Measurements from ENCODE around the gene IST1.

IST1 gene

DNA sequence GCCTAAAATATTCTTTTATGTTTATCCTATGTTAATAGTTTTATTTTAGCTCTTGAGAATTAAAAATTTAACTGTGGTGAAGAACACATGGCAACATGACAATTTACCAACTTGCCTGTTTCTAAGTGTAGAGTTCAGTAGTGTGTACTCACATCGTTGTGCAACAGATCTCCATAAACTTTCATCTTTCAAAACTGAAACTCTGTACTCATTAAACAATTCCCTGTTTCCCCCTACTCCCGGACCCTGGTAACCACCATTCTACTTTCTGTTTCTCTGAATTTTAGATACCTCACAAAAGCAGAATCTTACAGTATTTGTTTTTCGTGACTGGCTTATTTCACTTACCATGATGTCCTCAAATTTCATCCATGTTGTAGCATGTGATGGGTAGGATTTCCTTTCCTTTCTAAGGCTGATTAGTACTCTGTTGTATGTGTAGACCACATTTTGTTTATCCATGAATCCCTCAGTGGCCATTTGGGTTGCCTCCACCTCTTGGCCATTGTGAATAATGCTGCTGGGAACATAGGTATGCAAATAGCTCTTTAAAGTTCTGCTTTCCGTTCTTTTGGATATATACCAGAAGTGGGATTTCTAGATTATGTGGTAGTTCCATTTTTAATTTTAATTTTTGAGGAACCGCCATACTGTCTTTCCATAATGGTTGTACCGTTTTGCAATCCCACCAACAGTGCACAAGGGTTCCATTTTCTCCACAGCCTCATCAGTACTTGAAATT is 17.4 kb downstream of the IST1 start:
- TF ChIP-seq, protein P1, sequence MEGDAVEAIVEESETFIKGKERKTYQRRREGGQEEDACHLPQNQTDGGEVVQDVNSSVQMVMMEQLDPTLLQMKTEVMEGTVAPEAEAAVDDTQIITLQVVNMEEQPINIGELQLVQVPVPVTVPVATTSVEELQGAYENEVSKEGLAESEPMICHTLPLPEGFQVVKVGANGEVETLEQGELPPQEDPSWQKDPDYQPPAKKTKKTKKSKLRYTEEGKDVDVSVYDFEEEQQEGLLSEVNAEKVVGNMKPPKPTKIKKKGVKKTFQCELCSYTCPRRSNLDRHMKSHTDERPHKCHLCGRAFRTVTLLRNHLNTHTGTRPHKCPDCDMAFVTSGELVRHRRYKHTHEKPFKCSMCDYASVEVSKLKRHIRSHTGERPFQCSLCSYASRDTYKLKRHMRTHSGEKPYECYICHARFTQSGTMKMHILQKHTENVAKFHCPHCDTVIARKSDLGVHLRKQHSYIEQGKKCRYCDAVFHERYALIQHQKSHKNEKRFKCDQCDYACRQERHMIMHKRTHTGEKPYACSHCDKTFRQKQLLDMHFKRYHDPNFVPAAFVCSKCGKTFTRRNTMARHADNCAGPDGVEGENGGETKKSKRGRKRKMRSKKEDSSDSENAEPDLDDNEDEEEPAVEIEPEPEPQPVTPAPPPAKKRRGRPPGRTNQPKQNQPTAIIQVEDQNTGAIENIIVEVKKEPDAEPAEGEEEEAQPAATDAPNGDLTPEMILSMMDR (IDR thresholded peaks at IDR 0.05; ENCODE audit: control extremely low read depth, extremely low read depth, low read depth, missing control alignments) = no peak
- no peak for DNase-seq (ENCODE audit: extremely low spot score)
- POLR2A ChIA-PET = no interaction called here
- CTCF ChIA-PET = interaction anchor here (0.9 to 2.3 kb wide), 3 partner anchors 9 to 13 kb away, joined by 3 to 6 read pairs (median 3); no protein-coding TSS in a partner anchor

DNA sequence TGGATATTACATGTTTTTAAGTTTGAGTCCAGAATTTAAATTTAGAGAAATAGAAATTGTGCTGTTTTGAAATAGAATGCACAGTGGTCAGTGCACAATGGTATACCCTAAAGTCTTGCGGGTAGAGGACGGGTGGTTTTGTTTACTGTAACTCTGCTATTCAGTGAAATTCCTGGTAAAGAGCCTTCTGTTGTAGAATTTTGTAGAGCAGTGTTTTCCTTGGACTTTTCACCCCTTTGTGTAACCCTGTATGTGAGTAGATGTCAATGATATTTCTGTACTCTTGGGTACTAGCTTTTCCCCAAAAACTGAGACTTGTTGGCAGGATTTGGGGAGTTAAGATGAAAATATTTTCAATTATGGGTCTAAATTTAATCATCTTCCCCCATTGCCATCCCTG is 19.5 kb downstream of the IST1 start:
- TF ChIP-seq, protein P1 (IDR thresholded peaks at IDR 0.05; ENCODE audit: control extremely low read depth, extremely low read depth, low read depth, missing control alignments) = no peak
- CTCF ChIA-PET = interaction anchor here (1.9 to 7.8 kb wide), 2 partner anchors 11 to 15 kb away, joined by 12 to 31 read pairs; no protein-coding TSS in a partner anchor

DNA sequence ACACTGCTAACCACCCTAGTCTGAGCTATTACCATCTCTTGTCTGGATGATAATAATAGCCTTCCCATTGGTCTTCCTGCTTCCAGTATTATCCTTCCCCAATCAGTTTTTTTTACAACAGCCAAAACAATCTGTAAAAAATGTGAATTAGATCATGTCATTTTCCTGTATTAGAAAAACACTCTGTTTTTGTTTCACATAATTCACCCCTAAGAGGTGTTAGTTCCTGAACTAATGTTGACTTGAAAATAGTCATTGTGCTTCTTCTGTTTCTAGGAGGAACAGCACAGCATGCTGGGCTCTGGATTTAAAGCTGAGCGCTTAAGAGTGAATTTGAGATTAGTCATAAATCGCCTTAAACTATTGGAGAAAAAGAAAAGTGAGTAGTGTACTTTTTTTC is 20.0 kb downstream of the IST1 start:
- TF ChIP-seq, protein P1 (IDR thresholded peaks at IDR 0.05; ENCODE audit: control extremely low read depth, extremely low read depth, low read depth, missing control alignments) = no peak
- POLR2A ChIA-PET = interaction anchor here (1.8 kb wide), 1 partner anchor 15 kb away, joined by 12 read pairs; no protein-coding TSS in a partner anchor
- CTCF ChIA-PET = interaction anchor here (1.9 to 7.8 kb wide), 4 partner anchors 11 to 46 kb away, joined by 10 to 31 read pairs (median 12); no protein-coding TSS in a partner anchor
- no peak for DNase-seq (ENCODE audit: extremely low spot score)

More for the DNA sequence above, 19.5 kb downstream of the IST1 start:
- POLR2A ChIA-PET = no interaction called here
- DNase-seq (ENCODE audit: extremely low spot score) = no peak

DNA sequence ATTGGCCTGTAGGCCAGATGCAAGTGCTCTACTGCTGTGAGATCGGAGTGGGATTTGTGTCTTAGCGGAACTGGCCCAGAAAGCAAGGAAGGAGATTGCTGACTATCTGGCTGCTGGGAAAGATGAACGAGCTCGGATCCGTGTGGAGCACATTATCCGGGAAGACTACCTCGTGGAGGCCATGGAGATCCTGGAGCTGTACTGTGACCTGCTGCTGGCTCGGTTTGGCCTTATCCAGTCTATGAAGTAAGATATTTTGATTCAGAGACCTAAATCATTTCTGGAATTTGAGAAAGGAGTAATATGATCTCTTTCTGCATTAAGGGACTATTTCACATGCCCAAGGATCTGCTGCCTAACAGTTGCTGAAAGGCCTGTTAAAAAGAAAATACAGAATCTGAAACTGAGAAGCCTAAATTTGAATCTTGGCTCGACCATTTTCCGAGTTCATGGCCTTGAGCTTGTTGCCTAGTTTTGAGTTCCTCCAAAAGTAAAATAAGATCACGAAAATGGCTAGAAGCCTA is 21.1 kb downstream of the IST1 start:
- no peak for DNase-seq (ENCODE audit: extremely low spot score)
- ChIA-PET CTCF (interaction anchor here (1.4 to 7.8 kb wide), 6 partner anchors 12 to 45 kb away, joined by 3 to 31 read pairs (median 11); no protein-coding TSS in a partner anchor), POLR2A (interaction anchor here (0.7 to 1.8 kb wide), 2 partner anchors 16 to 262 kb away, joined by 3 to 12 read pairs; no protein-coding TSS in a partner anchor)
- TF ChIP-seq, protein P1 (IDR thresholded peaks at IDR 0.05; ENCODE audit: control extremely low read depth, extremely low read depth, low read depth, missing control alignments) = no peak

DNA sequence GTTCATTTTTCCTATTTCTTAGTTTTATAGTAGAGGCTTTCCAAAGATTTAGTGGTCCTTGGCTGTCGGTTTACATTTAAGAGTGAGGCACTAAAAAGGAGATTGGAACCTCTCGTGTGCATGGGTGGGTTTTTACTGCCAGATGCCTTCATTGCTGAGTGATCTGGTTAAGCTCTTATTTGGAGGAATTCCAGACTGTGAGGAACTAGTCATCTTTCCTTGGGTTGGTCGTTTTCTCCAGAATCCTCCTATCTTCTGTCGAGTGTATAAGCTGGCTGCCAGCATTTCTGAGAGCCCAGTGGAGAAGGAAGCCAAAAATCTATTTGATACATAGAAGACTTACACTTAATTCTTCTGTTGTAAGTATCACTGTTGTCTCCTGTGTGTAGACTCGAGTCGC is 22.6 kb downstream of the IST1 start:
- CTCF ChIA-PET = interaction anchor here (1.0 to 7.8 kb wide), 7 partner anchors 8 to 43 kb away, joined by 3 to 31 read pairs (median 5); no protein-coding TSS in a partner anchor
- DNase-seq (ENCODE audit: extremely low spot score) = no peak
- POLR2A ChIA-PET = interaction anchor here (0.6 kb wide), 1 partner anchor 14 kb away, joined by 3 read pairs; no protein-coding TSS in a partner anchor
- TF ChIP-seq, protein P1 (IDR thresholded peaks at IDR 0.05; ENCODE audit: control extremely low read depth, extremely low read depth, low read depth, missing control alignments) = no peak

DNA sequence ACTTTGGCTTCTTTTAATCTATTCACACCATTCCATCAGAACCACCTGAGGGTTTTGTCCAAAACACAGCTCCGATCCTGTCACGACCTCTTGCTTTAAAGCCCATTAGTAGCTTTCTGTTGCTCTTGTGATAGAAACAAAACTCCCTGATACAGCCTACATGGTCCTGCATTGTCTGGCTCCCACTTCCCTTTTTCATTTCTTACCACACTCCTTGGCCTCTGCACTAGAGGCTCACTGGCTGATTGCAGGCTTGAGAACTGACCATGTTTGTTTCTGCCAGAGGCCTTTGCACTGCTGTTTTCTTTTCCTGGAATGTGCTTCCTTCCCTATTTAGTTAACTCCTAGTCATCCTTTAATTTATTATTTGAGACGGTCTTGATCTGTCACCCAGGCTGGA is 23.7 kb downstream of the IST1 start:
- ChIA-PET CTCF (interaction anchor here (1.0 to 7.8 kb wide), 6 partner anchors 10 to 37 kb away, joined by 3 to 31 read pairs (median 4); no protein-coding TSS in a partner anchor), POLR2A (interaction anchor here (0.6 kb wide), 1 partner anchor 111 kb away, joined by 3 read pairs; no protein-coding TSS in a partner anchor)
- DNase-seq (ENCODE audit: extremely low spot score) = peak; percentile 55
- TF ChIP-seq, protein P1 (IDR thresholded peaks at IDR 0.05; ENCODE audit: control extremely low read depth, extremely low read depth, low read depth, missing control alignments) = no peak

Data from GM10248 (cell line).